NB4 (cell line): ENCODE measurements around the gene ZG16.
A peak's percentile ranks its signal among the peaks of the same experiment; 100 is the strongest.

Experiments
- DNase-seq: peaks from one replicate; pipeline ENCODE4 v3.0.0; 2010; ENCODE audit warnings: low read depth
- H3K4me3 ChIP-seq: one replicate; pipeline ENCODE4 v1.5.1; 2011; ENCODE audit warnings: mild to moderate bottlenecking, low read depth, low read length, moderate library complexity
- CTCF ChIP-seq: IDR thresholded peaks from one replicate; pipeline ENCODE4 v1.5.1; 2012; ENCODE audit warnings: low read depth, low read length
- MAX ChIP-seq: IDR thresholded peaks from 2 replicates; pipeline ENCODE4 v1.6.1; 2011; ENCODE audit warnings: low read depth, low read length
- MYC ChIP-seq: IDR thresholded peaks from 2 replicates; pipeline ENCODE4 v1.6.1; 2011; ENCODE audit warnings: low read depth, low read length
- POLR2A ChIP-seq: IDR thresholded peaks from 2 replicates; pipeline ENCODE4 v1.6.1; 2011; ENCODE audit warnings: mild to moderate bottlenecking; ENCODE audit not compliant: insufficient read length; ENCODE audit errors: extremely low read depth

Gene ZG16

GRCh38 chr16:29815793-29816693, 38.0 kb downstream of the ZG16 start, which contains the start of gene PAGR1:
Gene PAGR1, plus strand, starts transcription at chr16:29816152. Its CDS starts 374 bp downstream, at chr16:29816526.
- peak; percentile 99 for DNase-seq
- peak; percentile 77 for TF ChIP-seq POLR2A
- peak; percentile 86 for TF ChIP-seq MYC
- peak; percentile 79 for TF ChIP-seq CTCF
- TF ChIP-seq MAX: peak; percentile 93
- peak within 1 kb of the TSS; percentile 80 for H3K4me3 ChIP-seq

- DNase-seq: peak; percentile 81
Observed at GRCh38 chr16:29816694-29817441, 38.8 kb downstream of the ZG16 start.

GRCh38 chr16:29818082-29818481, 40.0 kb downstream of the ZG16 start:
- no peak for TF ChIP-seq POLR2A
- no peak for TF ChIP-seq MYC
- TF ChIP-seq CTCF: no peak
- TF ChIP-seq MAX: no peak
- no peak for DNase-seq
- peak overlapping the region; percentile 80 for H3K4me3 ChIP-seq

More at GRCh38 chr16:29816694-29817441, 38.8 kb downstream of the ZG16 start:
- H3K4me3 ChIP-seq: peak overlapping the region; percentile 80
- no peak for TF ChIP-seq MYC
- TF ChIP-seq MAX: peak; percentile 42
- TF ChIP-seq CTCF: peak; percentile 23
- TF ChIP-seq POLR2A: no peak

GRCh38 chr16:29819506-29819905, 41.5 kb downstream of the ZG16 start:
- DNase-seq: no peak
- TF ChIP-seq CTCF (no peak), MAX (no peak), POLR2A (no peak), MYC (no peak)
- peak overlapping the region; percentile 47 for H3K4me3 ChIP-seq

GRCh38 chr16:29820271-29820701, 42.2 kb downstream of the ZG16 start, which contains the start of gene MVP:
Gene MVP, plus strand, starts transcription at chr16:29820462. Its CDS starts 10,088 bp downstream, at chr16:29830550.
- peak within 1 kb of the TSS; percentile 47 for H3K4me3 ChIP-seq
- peak; percentile 58 for DNase-seq
- TF ChIP-seq POLR2A: no peak
- no peak for TF ChIP-seq MAX
- TF ChIP-seq MYC: no peak
- no peak for TF ChIP-seq CTCF
